ENCODE data around the gene RET. TPM values are rescaled to one million over a fixed set of nuclear protein-coding genes. Genes with fewer than 3 reads are reported as not detected.

Gene RET
- total and polyA plus RNA-seq, 2 of the 13 experiments (the other 11 are each of a cell fraction or from before 2014, with no cell fraction given) = 0.02 TPM; not detected in 1

GRCh38 chr10:43105102-43105955 is 28.5 kb downstream of the RET start (continued):
- TF ChIP-seq KLF13 (CRISPR knock-in tag; IDR thresholded peaks at IDR 0.05) = 0 out of 2 replicates have a peak, but pooled peaks have one; percentile 53
- TF ChIP-seq KDM4B (CRISPR knock-in tag; IDR thresholded peaks at IDR 0.05) = no peak
- no peak for TF ChIP-seq TBL1XR1 (IDR thresholded peaks at IDR 0.05; ENCODE audit: borderline replicate concordance, low read length, partially characterized antibody)
- TF ChIP-seq GABPA (IDR thresholded peaks at IDR 0.05; ENCODE audit: low read depth, low read length) = no peak; the same call in 1 of the 2 replicates
- TF ChIP-seq GABPA (CRISPR knock-in tag; IDR thresholded peaks at IDR 0.05; ENCODE audit: low read depth) = no peak
- 0 out of 2 replicates have a peak, but pooled peaks have one; percentile 42 for TF ChIP-seq ZNF589 (CRISPR knock-in tag; conservative IDR thresholded peaks at IDR 0.05)
- TF ChIP-seq ZNF574 (CRISPR knock-in tag; IDR thresholded peaks at IDR 0.05) = peak; percentile 64
- no peak for TF ChIP-seq SP4 (CRISPR knock-in tag; IDR thresholded peaks at IDR 0.05)
- peak; percentile 29; the same call in 1 of the 2 replicates for TF ChIP-seq SRY (CRISPR knock-in tag; IDR thresholded peaks at IDR 0.05)
- peak; percentile 31; the same call in 1 of the 2 replicates for TF ChIP-seq SKIL (CRISPR knock-in tag; IDR thresholded peaks at IDR 0.05; ENCODE audit: borderline replicate concordance)
- TF ChIP-seq ZNF607 (CRISPR knock-in tag; IDR thresholded peaks at IDR 0.05; ENCODE audit: borderline replicate concordance) = no peak
- TF ChIP-seq ZNF678 (CRISPR knock-in tag; IDR thresholded peaks at IDR 0.05) = no peak
- no peak for TF ChIP-seq ZNF333 (CRISPR knock-in tag; IDR thresholded peaks at IDR 0.05; ENCODE audit: borderline replicate concordance)
- no peak for TF ChIP-seq NCOA2 (CRISPR knock-in tag; IDR thresholded peaks at IDR 0.05)
- 0 out of 2 replicates have a peak, but pooled peaks have one; percentile 48 for TF ChIP-seq ZBTB4 (CRISPR knock-in tag; IDR thresholded peaks at IDR 0.05; ENCODE audit: borderline replicate concordance)
- TF ChIP-seq HNRNPK (IDR thresholded peaks at IDR 0.05; ENCODE audit: low read depth, low read length, poor library complexity, severe bottlenecking) = peak; percentile 30
- no peak for TF ChIP-seq AGO1 (IDR thresholded peaks at IDR 0.05; ENCODE audit: low read depth, low read length, poor library complexity, severe bottlenecking)
- 0 out of 2 replicates have a peak, but pooled peaks have one; percentile 13 for TF ChIP-seq MAFG (CRISPR knock-in tag; IDR thresholded peaks at IDR 0.05)
- TF ChIP-seq SKI (IDR thresholded peaks at IDR 0.05; ENCODE audit: partially characterized antibody) = peak; percentile 53

Measured in HepG2 (cell line).